ENCODE results near the gene RANBP9. TPM values are rescaled to one million over a fixed set of nuclear protein-coding genes. Genes with fewer than 3 reads are reported as not detected.

RANBP9 gene
- total and polyA plus RNA-seq, 9 of the 15 experiments (the other 6 are each of a cell fraction or from before 2014, with no cell fraction given), result 27.5 to 130 (median 61.5) TPM

DNA sequence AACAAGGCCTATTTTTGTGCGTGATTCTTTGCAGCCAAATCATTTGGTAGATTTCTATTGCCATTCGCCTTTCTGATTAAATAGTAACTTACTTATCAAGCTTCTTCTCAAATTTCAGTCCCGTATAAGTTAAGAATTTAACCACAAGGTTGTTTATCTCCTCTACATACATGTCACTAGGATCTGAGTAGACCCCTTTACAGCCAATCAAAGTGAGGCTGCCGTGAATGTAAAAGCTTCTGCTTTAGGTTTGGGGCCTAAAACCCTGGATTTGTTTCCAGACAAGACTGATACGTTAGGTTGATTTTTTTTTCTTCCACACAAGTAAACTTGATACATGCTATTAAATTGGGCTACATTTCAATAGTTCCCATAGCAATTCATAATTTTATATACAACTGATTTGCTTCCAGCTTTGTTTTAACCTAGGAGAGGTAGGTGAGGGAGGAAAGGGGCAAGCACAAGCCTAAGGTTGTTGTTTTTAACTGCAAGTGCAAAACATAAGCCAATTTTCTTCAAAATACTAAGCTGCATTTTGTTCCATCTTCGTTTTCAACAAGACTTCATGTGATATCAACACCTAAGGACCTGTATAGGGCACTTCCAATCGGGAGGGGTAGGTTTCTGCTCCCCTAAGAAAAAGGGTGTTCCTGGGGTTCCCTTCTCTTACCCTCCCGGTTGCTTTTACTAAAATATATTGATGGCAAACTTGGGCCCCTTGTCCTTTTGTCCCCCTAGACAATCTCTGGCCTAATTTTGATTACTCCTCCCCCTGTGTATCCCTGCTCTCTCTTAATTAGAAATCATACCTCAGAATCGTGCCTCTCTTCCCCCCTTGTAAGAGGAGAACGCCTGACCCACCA lies 1.7 kb downstream of the RANBP9 start (continued):
- TF ChIP-seq, protein P1, sequence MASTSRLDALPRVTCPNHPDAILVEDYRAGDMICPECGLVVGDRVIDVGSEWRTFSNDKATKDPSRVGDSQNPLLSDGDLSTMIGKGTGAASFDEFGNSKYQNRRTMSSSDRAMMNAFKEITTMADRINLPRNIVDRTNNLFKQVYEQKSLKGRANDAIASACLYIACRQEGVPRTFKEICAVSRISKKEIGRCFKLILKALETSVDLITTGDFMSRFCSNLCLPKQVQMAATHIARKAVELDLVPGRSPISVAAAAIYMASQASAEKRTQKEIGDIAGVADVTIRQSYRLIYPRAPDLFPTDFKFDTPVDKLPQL (IDR thresholded peaks at IDR 0.05; ENCODE audit: extremely low read depth, insufficient read length), result peak; percentile 20
- TF ChIP-seq, protein P2, sequence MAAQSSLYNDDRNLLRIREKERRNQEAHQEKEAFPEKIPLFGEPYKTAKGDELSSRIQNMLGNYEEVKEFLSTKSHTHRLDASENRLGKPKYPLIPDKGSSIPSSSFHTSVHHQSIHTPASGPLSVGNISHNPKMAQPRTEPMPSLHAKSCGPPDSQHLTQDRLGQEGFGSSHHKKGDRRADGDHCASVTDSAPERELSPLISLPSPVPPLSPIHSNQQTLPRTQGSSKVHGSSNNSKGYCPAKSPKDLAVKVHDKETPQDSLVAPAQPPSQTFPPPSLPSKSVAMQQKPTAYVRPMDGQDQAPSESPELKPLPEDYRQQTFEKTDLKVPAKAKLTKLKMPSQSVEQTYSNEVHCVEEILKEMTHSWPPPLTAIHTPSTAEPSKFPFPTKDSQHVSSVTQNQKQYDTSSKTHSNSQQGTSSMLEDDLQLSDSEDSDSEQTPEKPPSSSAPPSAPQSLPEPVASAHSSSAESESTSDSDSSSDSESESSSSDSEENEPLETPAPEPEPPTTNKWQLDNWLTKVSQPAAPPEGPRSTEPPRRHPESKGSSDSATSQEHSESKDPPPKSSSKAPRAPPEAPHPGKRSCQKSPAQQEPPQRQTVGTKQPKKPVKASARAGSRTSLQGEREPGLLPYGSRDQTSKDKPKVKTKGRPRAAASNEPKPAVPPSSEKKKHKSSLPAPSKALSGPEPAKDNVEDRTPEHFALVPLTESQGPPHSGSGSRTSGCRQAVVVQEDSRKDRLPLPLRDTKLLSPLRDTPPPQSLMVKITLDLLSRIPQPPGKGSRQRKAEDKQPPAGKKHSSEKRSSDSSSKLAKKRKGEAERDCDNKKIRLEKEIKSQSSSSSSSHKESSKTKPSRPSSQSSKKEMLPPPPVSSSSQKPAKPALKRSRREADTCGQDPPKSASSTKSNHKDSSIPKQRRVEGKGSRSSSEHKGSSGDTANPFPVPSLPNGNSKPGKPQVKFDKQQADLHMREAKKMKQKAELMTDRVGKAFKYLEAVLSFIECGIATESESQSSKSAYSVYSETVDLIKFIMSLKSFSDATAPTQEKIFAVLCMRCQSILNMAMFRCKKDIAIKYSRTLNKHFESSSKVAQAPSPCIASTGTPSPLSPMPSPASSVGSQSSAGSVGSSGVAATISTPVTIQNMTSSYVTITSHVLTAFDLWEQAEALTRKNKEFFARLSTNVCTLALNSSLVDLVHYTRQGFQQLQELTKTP (IDR thresholded peaks at IDR 0.05; ENCODE audit: low read depth in 1 of 2, partially characterized antibody in 2 of 2), result peak in 1 of 2 experiments; percentile 21
- TF ChIP-seq, protein P3, sequence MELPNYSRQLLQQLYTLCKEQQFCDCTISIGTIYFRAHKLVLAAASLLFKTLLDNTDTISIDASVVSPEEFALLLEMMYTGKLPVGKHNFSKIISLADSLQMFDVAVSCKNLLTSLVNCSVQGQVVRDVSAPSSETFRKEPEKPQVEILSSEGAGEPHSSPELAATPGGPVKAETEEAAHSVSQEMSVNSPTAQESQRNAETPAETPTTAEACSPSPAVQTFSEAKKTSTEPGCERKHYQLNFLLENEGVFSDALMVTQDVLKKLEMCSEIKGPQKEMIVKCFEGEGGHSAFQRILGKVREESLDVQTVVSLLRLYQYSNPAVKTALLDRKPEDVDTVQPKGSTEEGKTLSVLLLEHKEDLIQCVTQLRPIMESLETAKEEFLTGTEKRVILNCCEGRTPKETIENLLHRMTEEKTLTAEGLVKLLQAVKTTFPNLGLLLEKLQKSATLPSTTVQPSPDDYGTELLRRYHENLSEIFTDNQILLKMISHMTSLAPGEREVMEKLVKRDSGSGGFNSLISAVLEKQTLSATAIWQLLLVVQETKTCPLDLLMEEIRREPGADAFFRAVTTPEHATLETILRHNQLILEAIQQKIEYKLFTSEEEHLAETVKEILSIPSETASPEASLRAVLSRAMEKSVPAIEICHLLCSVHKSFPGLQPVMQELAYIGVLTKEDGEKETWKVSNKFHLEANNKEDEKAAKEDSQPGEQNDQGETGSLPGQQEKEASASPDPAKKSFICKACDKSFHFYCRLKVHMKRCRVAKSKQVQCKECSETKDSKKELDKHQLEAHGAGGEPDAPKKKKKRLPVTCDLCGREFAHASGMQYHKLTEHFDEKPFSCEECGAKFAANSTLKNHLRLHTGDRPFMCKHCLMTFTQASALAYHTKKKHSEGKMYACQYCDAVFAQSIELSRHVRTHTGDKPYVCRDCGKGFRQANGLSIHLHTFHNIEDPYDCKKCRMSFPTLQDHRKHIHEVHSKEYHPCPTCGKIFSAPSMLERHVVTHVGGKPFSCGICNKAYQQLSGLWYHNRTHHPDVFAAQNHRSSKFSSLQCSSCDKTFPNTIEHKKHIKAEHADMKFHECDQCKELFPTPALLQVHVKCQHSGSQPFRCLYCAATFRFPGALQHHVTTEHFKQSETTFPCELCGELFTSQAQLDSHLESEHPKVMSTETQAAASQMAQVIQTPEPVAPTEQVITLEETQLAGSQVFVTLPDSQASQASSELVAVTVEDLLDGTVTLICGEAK (IDR thresholded peaks at IDR 0.05), result no peak
- TF ChIP-seq, protein P3 (CRISPR knock-in tag; IDR thresholded peaks at IDR 0.05), result no peak
- TF ChIP-seq SMARCE1 (IDR thresholded peaks at IDR 0.05), result 0 out of 2 replicates have a peak, but pooled peaks have one; percentile 32
- TF ChIP-seq MEIS2 (IDR thresholded peaks at IDR 0.05; ENCODE audit: partially characterized antibody), result peak; percentile 79
- TF ChIP-seq ZNF431 (CRISPR knock-in tag; IDR thresholded peaks at IDR 0.05), result no peak
- peak in 1 of 2 experiments; percentile 28; a peak in 1 of 4 replicates for TF ChIP-seq SIN3A (IDR thresholded peaks at IDR 0.05; ENCODE audit: borderline replicate concordance in 2 of 2, control insufficient read depth in 1 of 2, low read depth in 2 of 2, low read length in 2 of 2)
- TF ChIP-seq CREBBP (IDR thresholded peaks at IDR 0.05; ENCODE audit: low read depth, low read length), result no peak
- TF ChIP-seq XRCC3 (IDR thresholded peaks at IDR 0.05), result no peak
- TF ChIP-seq NBN (IDR thresholded peaks at IDR 0.05; ENCODE audit: low read depth), result 0 out of 2 replicates have a peak, but pooled peaks have one; percentile 18
- no peak for TF ChIP-seq ZNF561 (CRISPR knock-in tag; conservative IDR thresholded peaks at IDR 0.05)

All from K562 (cell line).